LHCN-M2 (cell line): ENCODE measurements around the gene OR51T1. TPM values are rescaled to one million over a fixed set of nuclear protein-coding genes. Genes with fewer than 3 reads are reported as not detected.

ENCODE experiments used
- DNase-seq: peaks from one replicate; pipeline ENCODE4 v3.0.0-alpha.2; 2012; ENCODE audit warnings: low read depth
- total RNA-seq: library from RNA; depleted of rRNA; stranded (reverse); fragments of >200 nt; gene quantifications from 2 replicates; pipeline ENCODE4 v1.2.3, GENCODE V29; 2014; rRNA removed

Gene OR51T1
- total RNA-seq, 1 experiment from 2014 or later, result not detected

- no peak for DNase-seq
Measured at GRCh38 chr11:4924239-4924638, 42.5 kb downstream of the OR51T1 start, which contains the start of gene OR51G1. Gene OR51G1, minus strand, starts transcription at chr11:4924339. Its CDS starts 0 bp downstream, at chr11:4924339.

GRCh38 chr11:4926608-4927007 lies 44.9 kb downstream of the OR51T1 start:
- peak; percentile 6 for DNase-seq

Other genes with a start within 250 kb of the OR51T1 start
- gene OR51D1, start 244.4 kb upstream of the OR51T1 start, total RNA-seq, result not detected in 2 replicates
- gene OR51E1, start 237.9 kb upstream of the OR51T1 start, total RNA-seq, result not detected in 2 replicates
- not detected in 2 replicates for gene OR51E2, start 184.0 kb upstream of the OR51T1 start, total RNA-seq
- not detected in 2 replicates for gene MMP26, start 177.1 kb upstream of the OR51T1 start, total RNA-seq
- gene OR51F1, start 112.0 kb upstream of the OR51T1 start, total RNA-seq, result not detected in 2 replicates
- not detected in 2 replicates for gene OR52R1, start 77.5 kb upstream of the OR51T1 start, total RNA-seq
- not detected in 2 replicates for gene OR51F2, start 60.6 kb upstream of the OR51T1 start, total RNA-seq
- gene OR51S1, start 32.7 kb upstream of the OR51T1 start, total RNA-seq, result not detected in 2 replicates
- not detected in 2 replicates for gene OR51A7, start 21.9 kb downstream of the OR51T1 start, total RNA-seq
- gene OR51G2, start 37.5 kb downstream of the OR51T1 start, total RNA-seq, result not detected in 2 replicates
- not detected in 2 replicates for gene OR51G1, start 42.4 kb downstream of the OR51T1 start, total RNA-seq
- gene OR51A4, start 65.7 kb downstream of the OR51T1 start, total RNA-seq, result not detected in 2 replicates
- not detected in 2 replicates for gene OR51A2, start 73.8 kb downstream of the OR51T1 start, total RNA-seq
- gene OR51L1, start 113.0 kb downstream of the OR51T1 start, total RNA-seq, result not detected in 2 replicates
- gene OR52J3, start 164.6 kb downstream of the OR51T1 start, total RNA-seq, result not detected in 2 replicates
- not detected in 2 replicates for gene OR52E2, start 177.7 kb downstream of the OR51T1 start, total RNA-seq
- not detected in 2 replicates for gene OR52E1, start 187.7 kb downstream of the OR51T1 start, total RNA-seq